Mucosa of rectum (tissue), 2 donors: ENCODE measurements around the gene RANBP3L.
"Not testable (repeated sequence)": the region's sequence is repeated elsewhere in the genome, so short reads cannot be mapped to it uniquely, and the experiment has no call there.

ENCODE experiments used
- H3K27ac ChIP-seq, 2 donors: one replicate each; pipeline ENCODE4 v1.7.0; 2013; ENCODE audit warnings: inconsistent platforms in 2 of 2, low read depth in 2 of 2, low read length in 2 of 2
- H3K27me3 ChIP-seq, 2 donors: one replicate each; pipeline ENCODE4 v1.7.0; 2013; ENCODE audit warnings: low read length in 2 of 2; ENCODE audit not compliant: control insufficient read depth in 2 of 2, insufficient read depth in 2 of 2
- H3K36me3 ChIP-seq, 2 donors: one replicate each; pipeline ENCODE4 v1.7.0; 2013; ENCODE audit warnings: low read length in 2 of 2; ENCODE audit not compliant: control insufficient read depth in 2 of 2, insufficient read depth in 2 of 2
- H3K4me1 ChIP-seq, 2 donors: one replicate each; pipeline ENCODE4 v1.7.0; 2013; ENCODE audit warnings: low read length in 2 of 2, mild to moderate bottlenecking in 1 of 2; ENCODE audit not compliant: control insufficient read depth in 2 of 2, insufficient read depth in 2 of 2
- H3K4me3 ChIP-seq, 2 donors: one replicate each; pipeline ENCODE4 v1.7.0; 2013; ENCODE audit warnings: low read length in 2 of 2
- H3K9ac ChIP-seq, 2 donors: one replicate each; pipeline ENCODE4 v1.7.0; 2013; ENCODE audit warnings: low read length in 2 of 2, low read depth in 1 of 2, mild to moderate bottlenecking in 1 of 2
- H3K9me3 ChIP-seq, 2 donors: one replicate each; pipeline ENCODE4 v1.7.0; 2013; ENCODE audit warnings: low read length in 2 of 2; ENCODE audit not compliant: control insufficient read depth in 2 of 2
- donor health status: healthy.
- donor health status: Normal muscosa, but diverticular disease.

Gene RANBP3L

GRCh38 chr5:36209664-36210063 is 92.0 kb downstream of the RANBP3L start:
- H3K4me3 ChIP-seq = no peak overlapping the region
- H3K9me3 ChIP-seq = no peaks in the 10 kb centered on the region
- no peak overlapping the region for H3K27ac ChIP-seq
- H3K27me3 ChIP-seq = no peaks in the 10 kb centered on the region
- no peak overlapping the region for H3K9ac ChIP-seq
- peaks cover 7 to 15% of the 10 kb centered on the region in 2 donors for H3K36me3 ChIP-seq
- H3K4me1 ChIP-seq = no peaks in the 10 kb centered on the region

- no peak overlapping the region for H3K4me3 ChIP-seq
- H3K9ac ChIP-seq = no peak overlapping the region
- H3K9me3 ChIP-seq = no peaks in the 10 kb centered on the region
- peaks cover 6 to 12% of the 10 kb centered on the region in 2 donors for H3K36me3 ChIP-seq
- H3K27ac ChIP-seq = no peak overlapping the region
- H3K4me1 ChIP-seq = no peaks in the 10 kb centered on the region
- no peaks in the 10 kb centered on the region for H3K27me3 ChIP-seq
Observed at GRCh38 chr5:36208786-36209185, 92.9 kb downstream of the RANBP3L start.

GRCh38 chr5:36206913-36207312 is 94.8 kb downstream of the RANBP3L start:
- Histone ChIP-seq H3K4me3 (no peak overlapping the region), H3K27me3 (no peaks in the 10 kb centered on the region), H3K9me3 (no peaks in the 10 kb centered on the region), H3K36me3 (peaks cover 4 to 9% of the 10 kb centered on the region in 2 donors), H3K27ac (no peak overlapping the region), H3K9ac (no peak overlapping the region), H3K4me1 (no peaks in the 10 kb centered on the region)

- Histone ChIP-seq H3K36me3 (peaks cover 13 to 14% of the 10 kb centered on the region in 2 donors), H3K27ac (no peak overlapping the region), H3K27me3 (no peaks in the 10 kb centered on the region), H3K4me3 (no peak overlapping the region), H3K9ac (no peak overlapping the region), H3K4me1 (no peaks in the 10 kb centered on the region), H3K9me3 (no peaks in the 10 kb centered on the region)
Observed at GRCh38 chr5:36205329-36205728, 96.4 kb downstream of the RANBP3L start.

GRCh38 chr5:36202521-36202961 is 99.2 kb downstream of the RANBP3L start:
- peaks cover 13 to 17% of the 10 kb centered on the region in 2 donors for H3K36me3 ChIP-seq
- no peak overlapping the region for H3K9ac ChIP-seq
- no peaks in the 10 kb centered on the region for H3K4me1 ChIP-seq
- H3K4me3 ChIP-seq = no peak overlapping the region
- no peaks in the 10 kb centered on the region for H3K27me3 ChIP-seq
- no peaks in the 10 kb centered on the region for H3K9me3 ChIP-seq
- H3K27ac ChIP-seq = no peak overlapping the region

GRCh38 chr5:36200513-36200912 is 101.2 kb downstream of the RANBP3L start:
- no peak overlapping the region for H3K27ac ChIP-seq
- no peaks in the 10 kb centered on the region for H3K27me3 ChIP-seq
- no peaks in the 10 kb centered on the region for H3K9me3 ChIP-seq
- peaks cover 20 to 22% of the 10 kb centered on the region in 2 donors for H3K36me3 ChIP-seq
- no peaks in the 10 kb centered on the region for H3K4me1 ChIP-seq
- H3K4me3 ChIP-seq = no peak overlapping the region
- no peak overlapping the region for H3K9ac ChIP-seq

- no peaks in the 10 kb centered on the region for H3K9me3 ChIP-seq
- H3K27me3 ChIP-seq = no peaks in the 10 kb centered on the region
- no peak overlapping the region for H3K4me3 ChIP-seq
- no peak overlapping the region for H3K9ac ChIP-seq
- peaks cover 22 to 26% of the 10 kb centered on the region in 2 donors for H3K36me3 ChIP-seq
- no peaks in the 10 kb centered on the region for H3K4me1 ChIP-seq
- H3K27ac ChIP-seq = no peak overlapping the region
Observed at GRCh38 chr5:36199620-36200019, 102.1 kb downstream of the RANBP3L start.

GRCh38 chr5:36198783-36199182 is 102.9 kb downstream of the RANBP3L start:
- not testable (repeated sequence) for H3K4me1 ChIP-seq, H3K27me3 ChIP-seq, H3K4me3 ChIP-seq, H3K9ac ChIP-seq, H3K9me3 ChIP-seq, H3K27ac ChIP-seq
- peaks cover 22 to 26% of the 10 kb centered on the region in 2 donors for H3K36me3 ChIP-seq
